22Rv1 (cell line): ENCODE data around the gene FOXP1.

Source experiments
- ZFX ChIP-seq: fragments of 450-650 bp; IDR thresholded peaks from 2 replicates; pipeline ENCODE4 v1.6.1; 2017; ENCODE audit warnings: antibody characterized with exemption, borderline replicate concordance
- TF ChIP-seq, protein P1 (sequence below): fragments of 450-650 bp; IDR thresholded peaks from 2 replicates; pipeline ENCODE4 v1.5.1; 2017; ENCODE audit warnings: mild to moderate bottlenecking

DNA sequence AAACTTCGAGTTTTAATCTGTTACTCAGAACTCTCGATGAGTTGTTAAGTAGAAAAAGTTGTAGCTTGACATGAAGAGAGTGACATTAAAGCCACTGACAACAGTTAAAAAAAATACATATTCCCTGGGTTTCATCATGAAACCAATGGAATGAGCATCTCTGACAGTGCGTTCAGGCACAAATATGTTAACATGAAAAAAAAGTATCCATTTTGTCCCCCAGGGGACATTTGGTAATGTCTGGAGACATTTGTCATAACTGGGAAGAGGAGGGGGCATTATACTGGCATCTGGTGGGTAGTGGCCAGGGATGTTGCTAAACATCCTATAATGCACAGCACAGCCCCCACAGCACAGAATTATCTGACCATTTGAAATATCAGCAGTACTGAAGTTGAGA is 14.8 kb upstream of the FOXP1 start:
- TF ChIP-seq, protein P1, sequence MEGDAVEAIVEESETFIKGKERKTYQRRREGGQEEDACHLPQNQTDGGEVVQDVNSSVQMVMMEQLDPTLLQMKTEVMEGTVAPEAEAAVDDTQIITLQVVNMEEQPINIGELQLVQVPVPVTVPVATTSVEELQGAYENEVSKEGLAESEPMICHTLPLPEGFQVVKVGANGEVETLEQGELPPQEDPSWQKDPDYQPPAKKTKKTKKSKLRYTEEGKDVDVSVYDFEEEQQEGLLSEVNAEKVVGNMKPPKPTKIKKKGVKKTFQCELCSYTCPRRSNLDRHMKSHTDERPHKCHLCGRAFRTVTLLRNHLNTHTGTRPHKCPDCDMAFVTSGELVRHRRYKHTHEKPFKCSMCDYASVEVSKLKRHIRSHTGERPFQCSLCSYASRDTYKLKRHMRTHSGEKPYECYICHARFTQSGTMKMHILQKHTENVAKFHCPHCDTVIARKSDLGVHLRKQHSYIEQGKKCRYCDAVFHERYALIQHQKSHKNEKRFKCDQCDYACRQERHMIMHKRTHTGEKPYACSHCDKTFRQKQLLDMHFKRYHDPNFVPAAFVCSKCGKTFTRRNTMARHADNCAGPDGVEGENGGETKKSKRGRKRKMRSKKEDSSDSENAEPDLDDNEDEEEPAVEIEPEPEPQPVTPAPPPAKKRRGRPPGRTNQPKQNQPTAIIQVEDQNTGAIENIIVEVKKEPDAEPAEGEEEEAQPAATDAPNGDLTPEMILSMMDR, result no peak
- no peak for TF ChIP-seq ZFX
